Measurements from ENCODE around the gene GOLPH3L.

DNA sequence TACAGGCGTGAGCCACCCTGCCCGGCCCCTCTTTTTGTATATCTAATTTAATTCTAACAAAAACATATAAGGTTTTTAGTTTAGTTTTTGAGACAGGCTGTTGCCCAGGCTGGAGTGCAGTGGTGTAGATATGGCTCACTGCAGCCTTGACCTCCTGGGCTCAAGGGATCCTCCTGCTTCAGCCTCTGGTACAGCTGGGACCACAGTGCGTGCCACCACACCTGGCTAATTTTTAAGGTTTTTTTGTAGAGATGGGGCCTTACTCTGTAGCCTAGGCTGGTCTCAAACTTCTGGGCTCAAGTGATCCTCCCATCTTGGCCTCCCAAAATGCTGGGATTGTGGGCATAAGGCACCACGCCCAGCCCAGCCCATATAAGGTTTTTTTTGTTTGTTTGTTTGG is 86.4 kb downstream of the GOLPH3L start:
- TF ChIP-seq ZNF274 (IDR thresholded peaks at IDR 0.05; ENCODE audit: low read depth, low read length) (no peak), YY1 (IDR thresholded peaks at IDR 0.05; ENCODE audit: insufficient read depth, insufficient read length) (no peak), SUZ12 (IDR thresholded peaks at IDR 0.05; ENCODE audit: extremely low read depth, insufficient read depth, insufficient read length) (no peak)
